Psoas muscle (tissue), 8 donors: Measurements from ENCODE around the gene DERA. TPM values are rescaled to one million over a fixed set of nuclear protein-coding genes. Genes with fewer than 3 reads are reported as not detected.

Experiments used
- ATAC-seq, 4 donors: fragments of 200-7000 bp; cut with Tn5 transposase; one replicate each; pipeline ENCODE4 v1.9.1; 2020; ENCODE audit warnings: moderate library complexity in 3 of 4, mild to moderate bottlenecking in 2 of 4
- DNase-seq, 2 donors: peaks; one replicate each; pipeline ENCODE4 v3.0.0-alpha.2; 2020
- H3K27ac ChIP-seq: fragments of 200-600 bp; one replicate; pipeline ENCODE4 v1.8.0; 2022
- H3K27me3 ChIP-seq, 3 donors: fragments of 200-600 bp in 1 of 3; one replicate each; pipeline versions ENCODE4 v1.6.1 to v1.8.0; 2013 to 2022; ENCODE audit warnings: low read length in 2 of 3, mild to moderate bottlenecking in 2 of 3, moderate library complexity in 1 of 3; ENCODE audit not compliant: insufficient read depth in 3 of 3
- H3K36me3 ChIP-seq, 2 donors: fragments of 200-600 bp in 1 of 2; one replicate each; pipeline versions ENCODE4 v1.6.1 to v1.8.0; 2013 to 2022; ENCODE audit warnings: low read depth in 1 of 2, mild to moderate bottlenecking in 1 of 2, moderate library complexity in 1 of 2; ENCODE audit not compliant: insufficient read depth in 1 of 2
- H3K4me1 ChIP-seq: fragments of 200-600 bp; one replicate; pipeline ENCODE4 v1.8.0; 2022
- H3K4me3 ChIP-seq: fragments of 200-600 bp; one replicate; pipeline ENCODE4 v1.8.0; 2022; ENCODE audit warnings: mild to moderate bottlenecking
- H3K9me3 ChIP-seq: fragments of 200-600 bp; one replicate; pipeline ENCODE4 v1.8.0; 2022
- CTCF ChIP-seq: fragments of 200-600 bp; IDR thresholded peaks from one replicate; pipeline ENCODE4 v1.8.0; 2022; ENCODE audit warnings: antibody characterized with exemption
- WGBS, 3 donors: extraction: QIAGEN DNeasy Blood & Tissue Kit; methylation state at CpG; one replicate each; pipeline versions ENCODE4 v1.1.6 to v1.1.7; 2013; 5-methylcytosine and 5-hydroxymethylcytosine counted together
- intact Hi-C, 2 donors: fragments of 100-400 bp; cut with DNase I; formaldehyde crosslinking; loops; one replicate each; pipeline versions ENCODE4 v1.11.0 to v1.14.2; 2022
- polyA plus RNA-seq, 3 donors: library from polyadenylated mRNA; stranded (reverse); fragments of 200-250 nt; gene quantifications; one replicate each; pipeline ENCODE4 v1.2.3, GENCODE V29; 2013
- total RNA-seq, 4 donors: library from RNA; stranded (reverse); fragmentation: NEBNext Ultra II Directional in 2 of 4; extraction: Animal tissue kit (Norgen Biotek cat#: 25700) in 2 of 4; gene quantifications; one replicate each; pipeline versions ENCODE4 v1.2.1 to v1.2.4, GENCODE V29; 2021 to 2023
- donor health status: healthy with polysubstance abuse.
- donor health status: DM: no; HTN: no; CAD: no; lungs with moderate emphysema.
- donor health status: Bipolar disorder and iron deficiency.
- donor health status: healthy.
- donor health status: DM: yes; HTN: yes; CAD: no.
- donor health status: DM: no; HTN: no; CAD: no.
- donor health status: DM: no; HTN: no; CAD: no.
- donor health status: DM: yes; HTN: yes; CAD: no.

DERA gene
- total and polyA plus RNA-seq, 7 donors: 14.3 to 31.5 (median 19.8) TPM

- intact Hi-C loops: loop anchor here in 1 of 2 donors (10.0 kb wide), 1 partner anchor 1082 kb away; the partner anchor contains the start of genes C12orf60 and WBP11
- WGBS, 3 donors: 82 to 88% (median 85%) methylated on average over 7 of the region's 7 CpGs
- no peak for DNase-seq
- H3K9me3 ChIP-seq: no peaks in the 10 kb centered on the region
- H3K4me1 ChIP-seq: peaks cover 44% of the 10 kb centered on the region
- H3K36me3 ChIP-seq: peaks cover 0 to 32% of the 10 kb centered on the region in 2 donors
- ATAC-seq: no peak
- H3K4me3 ChIP-seq: no peak overlapping the region
- TF ChIP-seq CTCF: no peak
- no peaks in the 10 kb centered on the region for H3K27me3 ChIP-seq
- H3K27ac ChIP-seq: peak overlapping the region; percentile 67
These were observed 24.6 kb upstream of the DERA start for GRCh38 chr12:15886372-15887042.

GRCh38 chr12:15887043-15887817 is 23.9 kb upstream of the DERA start:
- peak; percentile 27 to 77 (median 73) for ATAC-seq
- WGBS, 3 donors: 81 to 90% (median 87%) methylated on average over 5 of the region's 5 CpGs
- TF ChIP-seq CTCF: no peak
- Histone ChIP-seq H3K27ac (peak overlapping the region; percentile 67), H3K4me3 (no peak overlapping the region), H3K27me3 (no peaks in the 10 kb centered on the region), H3K36me3 (peaks cover 0 to 39% of the 10 kb centered on the region in 2 donors), H3K9me3 (no peaks in the 10 kb centered on the region), H3K4me1 (peaks cover 44% of the 10 kb centered on the region)
- DNase-seq: no peak
- intact Hi-C loops: loop anchor here in 1 of 2 donors (10.0 kb wide), 1 partner anchor 1082 kb away; the partner anchor contains the start of genes C12orf60 and WBP11

GRCh38 chr12:15892645-15893259 is 18.4 kb upstream of the DERA start:
- H3K4me1 ChIP-seq: peaks cover 17% of the 10 kb centered on the region
- no peak for DNase-seq
- H3K9me3 ChIP-seq: no peaks in the 10 kb centered on the region
- 86 to 88% (median 87%) methylated on average over 5 of the region's 5 CpGs for WGBS, 3 donors
- H3K27ac ChIP-seq: no peak overlapping the region
- intact Hi-C loops: no loop called here
- no peak for ATAC-seq
- H3K4me3 ChIP-seq: no peak overlapping the region
- H3K36me3 ChIP-seq: peaks cover 2 to 71% of the 10 kb centered on the region in 2 donors
- no peaks in the 10 kb centered on the region for H3K27me3 ChIP-seq
- no peak for TF ChIP-seq CTCF

GRCh38 chr12:15893260-15893659 is 17.9 kb upstream of the DERA start:
- no peaks in the 10 kb centered on the region for H3K27me3 ChIP-seq
- no peaks in the 10 kb centered on the region for H3K9me3 ChIP-seq
- DNase-seq: no peak
- intact Hi-C loops: no loop called here
- TF ChIP-seq CTCF: no peak
- peaks cover 2 to 76% of the 10 kb centered on the region in 2 donors for H3K36me3 ChIP-seq
- 78 to 81% (median 79%) methylated on average over 3 of the region's 3 CpGs for WGBS, 3 donors
- ATAC-seq: no peak
- H3K4me1 ChIP-seq: peaks cover 12% of the 10 kb centered on the region
- no peak overlapping the region for H3K27ac ChIP-seq
- no peak overlapping the region for H3K4me3 ChIP-seq
